ENCODE measurements around the gene HTR6. TPM values are rescaled to one million over a fixed set of nuclear protein-coding genes. Genes with fewer than 3 reads are reported as not detected.

HTR6 gene
- polyA plus RNA-seq, 1 donor (not counting 4 experiments of a cell fraction or from before 2014, with no cell fraction given): not detected

GRCh38 chr1:19678931-19679453 lies 14.3 kb downstream of the HTR6 start:
- no peak for FAIRE-seq
- Histone ChIP-seq H3K79me2 (ENCODE audit: control insufficient read depth, insufficient read depth, low read length) (no peaks in the 10 kb centered on the region), H3K27ac (ENCODE audit: control insufficient read depth, insufficient read depth, low read length) (no peak overlapping the region), H2AFZ (ENCODE audit: control insufficient read depth, low read length) (no peak overlapping the region), H3K9me1 (ENCODE audit: control insufficient read depth, extremely low read depth, insufficient read depth, low read length) (no peaks in the 10 kb centered on the region), H3K9ac (ENCODE audit: control insufficient read depth, extremely low read depth, insufficient read depth, low read length) (no peak overlapping the region), H3K4me1 (ENCODE audit: control insufficient read depth, extremely low read depth, insufficient read depth, low read length) (no peaks in the 10 kb centered on the region), H3K4me2 (ENCODE audit: control insufficient read depth, extremely low read depth, insufficient read depth, low read depth, low read length) (no peak overlapping the region), H3K27me3 (ENCODE audit: control insufficient read depth, extremely low read depth, insufficient read depth, low read length) (peaks cover 7% of the 10 kb centered on the region), H3K4me3 (ENCODE audit: control insufficient read depth in 2 of 3, extremely low read depth in 1 of 3, insufficient read depth in 2 of 3, low read depth in 1 of 3, low read length in 3 of 3) (no peak overlapping the region), H4K20me1 (ENCODE audit: control insufficient read depth, extremely low read depth, insufficient read depth, low read length) (no peaks in the 10 kb centered on the region), H3K9me3 (ENCODE audit: control insufficient read depth, low read depth, low read length) (no peaks in the 10 kb centered on the region), H3K36me3 (ENCODE audit: control insufficient read depth in 2 of 2, extremely low read depth in 1 of 2, insufficient read depth in 2 of 2, low read length in 2 of 2) (no peaks in the 10 kb centered on the region)
- dilution Hi-C loops (cut with MboI; ENCODE audit: extremely low pct_ligation_motif_present, low sequenced_read_pairs): no loop called here
- DNase-seq (ENCODE audit: low read depth, low spot score): no peak
- TF ChIP-seq EZH2 (IDR thresholded peaks at IDR 0.05; ENCODE audit: low read length): no peak
- TF ChIP-seq CTCF (optimal IDR thresholded peaks at IDR 0.05 in 1 of 3, IDR thresholded peaks at IDR 0.05 in 1 of 3, conservative IDR thresholded peaks at IDR 0.05 in 1 of 3; ENCODE audit: extremely low read depth in 1 of 3, insufficient read depth in 2 of 3, low read length in 3 of 3): no peak

DNA sequence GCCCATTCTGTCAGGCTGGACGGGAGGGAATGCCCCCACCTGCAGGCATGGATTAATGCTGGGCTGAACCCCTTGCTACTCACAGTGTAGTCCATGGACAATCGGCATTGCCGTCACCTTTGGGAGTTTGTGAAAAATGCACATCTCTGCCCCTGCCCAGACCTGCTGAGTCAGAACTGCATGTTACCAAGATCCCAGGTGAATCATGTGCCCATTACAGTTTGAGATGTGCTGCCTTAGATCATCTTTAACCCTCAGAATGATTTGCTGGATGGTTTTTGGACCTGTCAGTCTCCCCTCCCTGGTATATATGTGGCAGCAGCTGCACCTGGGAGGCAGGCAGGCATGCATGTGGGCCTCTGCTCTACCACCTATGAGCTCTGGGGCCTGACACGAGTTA lies 15.0 kb downstream of the HTR6 start:
- no peak for TF ChIP-seq CTCF (optimal IDR thresholded peaks at IDR 0.05 in 1 of 3, IDR thresholded peaks at IDR 0.05 in 1 of 3, conservative IDR thresholded peaks at IDR 0.05 in 1 of 3; ENCODE audit: extremely low read depth in 1 of 3, insufficient read depth in 2 of 3, low read length in 3 of 3)
- TF ChIP-seq EZH2 (IDR thresholded peaks at IDR 0.05; ENCODE audit: low read length): no peak

More for the DNA sequence above, 15.0 kb downstream of the HTR6 start:
- Histone ChIP-seq H3K4me2 (ENCODE audit: control insufficient read depth, extremely low read depth, insufficient read depth, low read depth, low read length) (no peak overlapping the region), H3K36me3 (ENCODE audit: control insufficient read depth in 2 of 2, extremely low read depth in 1 of 2, insufficient read depth in 2 of 2, low read length in 2 of 2) (no peaks in the 10 kb centered on the region), H3K4me1 (ENCODE audit: control insufficient read depth, extremely low read depth, insufficient read depth, low read length) (no peaks in the 10 kb centered on the region), H3K27ac (ENCODE audit: control insufficient read depth, insufficient read depth, low read length) (no peak overlapping the region), H3K4me3 (ENCODE audit: control insufficient read depth in 2 of 3, extremely low read depth in 1 of 3, insufficient read depth in 2 of 3, low read depth in 1 of 3, low read length in 3 of 3) (no peak overlapping the region), H3K27me3 (ENCODE audit: control insufficient read depth, extremely low read depth, insufficient read depth, low read length) (peaks cover 7% of the 10 kb centered on the region), H4K20me1 (ENCODE audit: control insufficient read depth, extremely low read depth, insufficient read depth, low read length) (no peaks in the 10 kb centered on the region), H3K9me1 (ENCODE audit: control insufficient read depth, extremely low read depth, insufficient read depth, low read length) (no peaks in the 10 kb centered on the region), H3K9ac (ENCODE audit: control insufficient read depth, extremely low read depth, insufficient read depth, low read length) (no peak overlapping the region), H3K9me3 (ENCODE audit: control insufficient read depth, low read depth, low read length) (no peaks in the 10 kb centered on the region), H2AFZ (ENCODE audit: control insufficient read depth, low read length) (no peak overlapping the region), H3K79me2 (ENCODE audit: control insufficient read depth, insufficient read depth, low read length) (no peaks in the 10 kb centered on the region)
- DNase-seq (ENCODE audit: low read depth, low spot score): no peak
- FAIRE-seq: no peak
- dilution Hi-C loops (cut with MboI; ENCODE audit: extremely low pct_ligation_motif_present, low sequenced_read_pairs): no loop called here

Measured in keratinocyte (primary cell).